Kidney glomerular epithelial cell (primary cell): ENCODE results near the gene SLC25A13.

Source experiments
- DNase-seq: peaks from one replicate; lab custom pipeline; 2025; lab: John Stamatoyannopoulos, UW

SLC25A13 gene

DNA sequence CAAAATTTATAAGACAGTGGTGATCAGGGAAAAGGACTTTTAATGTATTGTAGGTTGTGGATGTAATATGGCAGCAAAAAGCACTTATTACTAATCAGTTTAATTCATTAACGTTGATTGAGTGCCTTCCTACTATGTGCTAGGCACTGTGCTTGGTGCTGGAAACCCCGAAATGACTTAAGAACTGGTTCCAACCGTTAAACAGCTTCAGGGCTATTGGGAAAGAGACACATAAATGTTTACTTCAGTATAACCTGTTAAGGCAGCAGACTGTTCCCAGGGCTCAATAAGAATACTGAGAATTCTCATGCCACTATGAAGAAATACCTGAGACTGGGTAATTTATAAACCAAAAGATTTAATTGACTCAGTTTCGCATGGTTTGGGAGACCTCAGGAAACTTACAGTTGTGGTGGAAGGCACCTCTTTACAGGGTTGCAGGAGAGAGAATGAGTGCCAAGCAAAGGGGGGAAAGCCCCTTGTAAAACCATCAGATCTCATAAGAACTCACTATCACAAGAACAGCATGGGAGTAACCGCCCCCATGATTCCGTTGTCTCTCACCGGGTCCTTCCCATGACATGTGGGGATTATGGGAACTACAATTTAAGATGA, 1.1 kb upstream of the SLC25A13 start:
- no peak for DNase-seq

DNA sequence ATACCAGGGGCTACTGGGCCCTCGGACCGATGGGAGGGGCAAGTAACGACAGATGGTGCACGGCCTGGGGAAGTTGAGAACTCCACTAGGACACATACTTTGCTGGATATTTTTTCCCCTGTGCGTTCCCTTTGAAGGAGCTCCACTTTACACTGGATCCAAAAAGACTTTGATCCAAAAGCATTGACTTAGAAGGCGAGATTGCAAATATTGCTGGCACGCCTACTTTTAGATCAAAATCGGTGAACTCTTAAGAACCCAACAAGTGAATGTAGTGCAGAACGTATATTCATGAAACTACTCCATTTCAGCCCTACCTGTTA, 436 bp upstream of the SLC25A13 start:
- no peak for DNase-seq

DNA sequence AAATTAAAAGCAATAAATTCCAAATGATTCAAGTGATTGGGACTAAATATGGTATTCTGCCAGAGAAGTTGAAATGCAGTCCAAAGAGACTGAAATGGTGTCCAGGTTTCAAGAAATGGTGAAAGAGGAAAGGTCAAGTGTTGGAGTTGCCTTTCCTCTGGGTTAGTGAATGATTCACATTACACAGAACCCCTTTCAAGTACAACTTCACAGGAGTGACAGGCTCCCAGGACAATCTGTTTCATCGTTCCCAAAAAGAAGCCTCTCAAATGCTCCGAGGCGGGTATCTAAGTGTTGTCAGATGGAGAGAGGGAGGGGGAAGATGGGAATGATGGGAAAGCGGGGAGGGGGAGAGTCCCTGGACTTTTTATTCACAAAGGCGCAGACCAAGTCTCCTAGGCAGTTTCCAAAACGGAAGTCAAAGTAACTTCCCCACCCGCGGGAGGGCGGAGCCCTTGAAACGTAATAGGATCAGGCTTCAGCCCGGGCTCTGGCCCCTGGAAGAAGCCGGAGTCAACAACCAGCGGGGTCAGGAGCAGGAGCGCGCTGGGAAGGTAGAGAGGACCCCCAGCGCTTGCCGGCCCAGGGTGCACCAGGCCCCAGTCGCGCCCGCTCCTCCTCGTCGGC, 754 bp downstream of the SLC25A13 start:
- peak; percentile 84 for DNase-seq

DNA sequence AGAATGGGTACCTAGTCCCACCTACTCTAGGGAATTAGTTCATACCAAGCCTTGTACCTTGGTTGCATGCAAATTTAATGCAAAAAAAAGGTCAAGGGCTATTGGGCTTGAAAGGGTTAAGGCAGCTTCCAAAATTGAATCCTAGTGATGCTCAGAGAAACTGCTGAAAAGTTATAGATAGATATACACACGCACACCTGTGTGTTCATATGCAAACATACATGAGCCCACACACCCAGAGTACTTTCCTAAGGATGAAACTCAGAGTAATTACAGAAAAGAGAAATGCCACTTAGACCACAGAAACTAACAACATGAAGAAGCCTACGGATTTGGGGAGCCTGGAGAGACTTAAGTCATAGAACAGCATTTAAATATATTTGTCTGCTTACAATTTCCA, 1.5 kb downstream of the SLC25A13 start:
- no peak for DNase-seq

DNA sequence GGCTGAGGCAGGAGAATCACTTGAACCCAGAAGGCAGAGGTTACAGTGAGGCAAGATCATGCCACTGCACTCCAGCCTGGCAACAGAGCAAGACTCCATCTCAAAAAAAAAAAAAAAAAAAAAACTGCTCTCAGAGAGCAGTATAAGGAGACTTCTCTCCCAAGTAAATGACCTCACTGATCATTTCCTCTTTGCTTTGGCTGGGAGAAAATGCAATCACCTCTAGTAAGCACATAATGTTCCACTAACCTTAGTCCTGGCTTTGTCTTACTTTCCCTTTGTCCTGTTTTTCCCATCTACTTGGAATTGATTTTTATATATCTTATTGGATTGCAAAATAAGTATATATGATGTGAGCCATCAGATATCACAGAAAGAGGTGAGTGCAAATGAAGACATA, 2.5 kb downstream of the SLC25A13 start:
- no peak for DNase-seq

DNA sequence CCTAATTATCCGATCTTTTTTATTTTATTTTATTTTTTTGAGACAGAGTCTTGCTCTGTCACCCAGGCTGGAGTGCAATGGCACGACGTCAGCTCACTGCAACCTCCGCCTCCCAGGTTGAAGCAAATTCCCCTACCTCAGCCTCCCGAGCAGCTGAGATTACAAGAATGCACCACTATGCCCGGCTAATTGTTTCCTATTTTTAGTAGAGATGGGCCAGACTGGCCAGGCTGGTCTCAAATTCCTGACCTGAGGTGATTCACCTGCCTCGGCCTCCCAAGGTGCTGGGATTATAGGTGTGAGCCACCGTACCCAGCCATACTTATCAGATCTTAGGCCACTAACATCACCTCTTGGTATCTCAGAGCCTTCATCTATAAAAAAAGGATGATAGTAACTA, 4.9 kb downstream of the SLC25A13 start:
- no peak for DNase-seq

DNA sequence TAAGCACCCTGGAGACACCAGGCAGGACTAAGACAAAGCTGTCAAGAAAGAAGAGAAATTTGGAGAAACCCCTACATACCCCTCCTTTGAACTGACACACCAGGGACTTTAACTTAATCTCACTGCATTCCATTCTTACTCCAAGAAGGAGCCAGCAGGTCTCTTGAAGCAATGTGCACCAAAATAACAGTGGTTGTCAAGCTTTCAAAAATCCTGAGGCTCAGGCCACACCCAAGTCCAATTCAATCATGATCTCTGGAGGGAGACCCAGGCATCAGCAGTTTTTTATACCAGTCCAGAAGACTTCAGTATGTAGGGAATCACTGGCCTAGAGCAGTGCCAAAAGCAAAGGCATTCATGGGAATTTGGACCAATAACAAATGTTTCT, 6.8 kb downstream of the SLC25A13 start:
- DNase-seq = no peak

DNA sequence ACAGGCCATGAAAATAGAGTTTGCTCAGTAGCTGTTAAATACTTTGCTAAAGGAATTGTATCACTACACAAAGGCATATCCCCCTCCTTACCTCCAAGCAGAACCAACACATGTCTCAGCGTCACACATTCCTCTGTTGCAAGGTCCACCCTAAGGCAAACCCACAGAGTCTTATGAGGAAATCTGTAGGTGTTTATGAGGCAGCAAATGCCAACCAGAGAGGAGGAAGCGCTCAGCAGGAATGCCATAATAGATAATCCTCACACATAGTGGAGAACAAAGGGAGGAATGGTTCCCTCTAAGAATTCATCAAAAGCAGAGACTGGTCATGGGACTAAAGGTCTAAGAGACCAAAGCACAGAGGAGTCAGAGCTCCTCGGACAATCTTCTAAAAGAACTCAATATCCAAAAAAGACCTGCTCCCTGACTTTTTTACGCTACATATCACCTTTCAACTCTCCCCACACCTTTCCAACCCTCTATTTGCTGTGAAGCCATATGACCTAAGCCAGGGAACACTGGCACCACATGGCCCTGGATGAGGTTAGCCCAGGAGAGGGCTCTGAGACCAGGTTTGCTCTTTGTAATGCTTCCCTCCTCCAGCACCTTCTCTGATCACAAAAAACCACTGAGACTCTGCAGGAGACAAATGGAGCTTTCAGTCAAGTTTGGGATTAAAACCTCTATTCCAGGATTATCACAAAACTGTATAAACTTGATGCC, 7.3 kb downstream of the SLC25A13 start:
- DNase-seq = peak; percentile 14

DNA sequence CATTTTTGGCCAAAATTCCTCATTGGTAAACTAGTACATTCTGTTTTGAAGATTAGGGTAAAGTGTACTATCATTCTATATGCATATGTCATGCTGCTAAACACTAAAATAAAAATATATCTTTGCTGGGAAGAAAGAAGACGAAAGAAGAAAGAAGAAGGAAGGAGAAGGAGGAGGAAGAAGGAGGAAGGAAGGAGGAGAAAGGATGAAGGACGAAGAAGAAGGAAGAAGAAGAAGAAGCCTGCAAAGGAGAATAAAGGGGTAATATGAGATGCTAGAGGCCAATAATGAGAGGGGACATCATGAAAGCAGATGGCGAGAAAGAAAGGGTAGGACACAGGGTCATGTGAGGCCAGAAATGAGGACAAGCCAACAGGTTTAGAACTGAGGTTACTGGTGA, 8.0 kb downstream of the SLC25A13 start:
- DNase-seq = no peak

DNA sequence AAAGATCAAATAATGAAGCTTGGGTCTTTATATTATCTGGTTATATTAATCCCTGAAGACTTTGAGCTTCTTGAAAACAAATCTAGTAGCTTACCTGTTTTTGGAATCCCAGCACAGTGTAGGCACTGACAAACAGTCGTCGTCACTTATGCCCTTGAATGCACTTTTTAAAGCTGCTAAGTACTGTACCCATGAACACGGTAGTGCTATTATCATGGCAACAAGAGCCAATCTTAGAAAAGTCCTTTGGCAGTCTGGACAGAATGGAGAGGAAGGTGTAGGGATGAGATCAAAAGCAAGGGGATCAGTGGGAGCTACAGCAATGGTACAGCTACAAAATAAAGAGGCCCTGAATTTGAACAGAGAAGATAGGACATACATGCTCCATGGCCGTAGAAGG, 9.4 kb downstream of the SLC25A13 start:
- DNase-seq = no peak

DNA sequence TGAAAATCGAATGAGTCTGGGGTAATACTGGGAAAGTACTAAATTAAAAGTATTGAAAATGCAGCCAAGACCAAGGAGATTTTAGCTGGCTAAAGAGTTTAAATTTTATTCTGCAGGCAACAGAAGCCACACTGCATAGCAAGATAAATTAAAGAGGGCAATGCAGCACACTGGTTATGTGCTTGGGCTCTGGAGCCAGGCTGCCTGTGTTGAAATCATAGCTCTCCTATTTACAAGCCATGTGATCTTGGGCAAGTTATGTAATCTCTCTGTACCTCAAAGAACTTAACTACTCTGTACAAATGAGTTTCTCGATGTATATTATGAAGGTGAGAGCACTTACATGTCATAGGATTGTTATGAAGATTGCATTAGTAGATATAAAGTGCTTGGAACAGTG, 9.9 kb downstream of the SLC25A13 start:
- DNase-seq = no peak

DNA sequence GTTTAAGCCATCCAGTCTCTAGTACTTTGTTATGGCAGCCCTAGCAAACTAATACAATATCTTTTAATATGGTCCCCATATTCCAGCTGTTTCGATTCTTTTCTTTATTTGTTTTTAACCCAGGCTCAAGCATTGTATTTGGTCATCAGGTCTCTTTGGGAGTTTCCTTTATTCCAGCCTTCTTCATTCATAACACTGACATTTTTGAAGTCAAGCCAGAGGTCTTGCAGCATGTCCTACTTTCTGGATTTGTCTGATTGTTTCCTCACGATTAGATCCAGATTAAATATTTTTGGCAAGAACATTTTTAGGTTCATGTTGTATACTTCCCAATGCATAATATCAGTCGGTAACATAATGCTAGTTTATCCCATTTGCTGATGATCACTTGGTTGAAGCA, 11.8 kb downstream of the SLC25A13 start:
- no peak for DNase-seq

DNA sequence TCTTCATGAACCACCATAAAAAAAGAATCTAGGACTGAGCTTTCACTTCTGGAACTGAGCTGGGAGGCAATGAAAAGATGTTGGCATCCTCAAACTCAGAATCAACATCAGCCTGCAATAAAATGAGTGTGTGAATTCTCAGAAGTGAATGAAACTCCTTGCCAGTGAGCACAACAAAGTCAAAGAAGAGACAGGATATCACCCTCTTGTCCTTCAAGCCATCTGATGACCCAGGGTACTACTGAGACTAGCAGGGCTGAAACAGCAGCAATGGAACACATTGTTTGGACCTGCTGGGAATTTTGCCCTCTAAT, 13.0 kb downstream of the SLC25A13 start:
- DNase-seq = no peak

DNA sequence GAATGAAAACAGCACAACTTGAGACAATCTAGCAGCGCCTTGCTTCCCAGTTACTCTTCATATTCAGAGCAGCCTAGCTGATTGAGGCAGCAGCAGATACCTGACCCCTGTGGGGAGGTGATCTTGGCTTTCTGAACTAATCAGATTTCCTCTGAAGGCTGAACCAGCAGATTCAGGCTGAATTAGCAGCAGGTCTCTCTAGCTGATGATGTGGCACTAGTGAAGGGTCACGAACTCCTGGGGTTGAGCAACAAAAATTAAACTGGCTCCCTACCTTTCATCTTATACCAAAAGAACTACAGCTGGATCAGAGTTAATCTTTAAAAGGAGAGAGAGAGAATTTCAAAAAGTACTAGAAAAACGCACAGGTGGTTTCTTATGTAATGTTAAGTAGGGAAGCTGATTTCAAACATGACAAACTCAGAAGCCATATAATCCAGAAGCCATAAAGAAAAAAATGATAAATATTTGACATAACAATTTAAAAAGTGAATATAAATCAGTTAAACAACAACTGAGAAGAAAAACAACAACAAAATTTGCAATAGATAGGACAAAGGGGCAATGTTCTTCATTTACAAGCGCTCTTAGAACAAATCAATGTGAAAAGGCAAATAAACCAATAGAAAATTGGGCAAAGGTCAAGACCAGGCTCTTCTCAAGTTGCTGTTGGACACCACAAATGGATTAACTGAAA, 13.5 kb downstream of the SLC25A13 start:
- DNase-seq = no peak

DNA sequence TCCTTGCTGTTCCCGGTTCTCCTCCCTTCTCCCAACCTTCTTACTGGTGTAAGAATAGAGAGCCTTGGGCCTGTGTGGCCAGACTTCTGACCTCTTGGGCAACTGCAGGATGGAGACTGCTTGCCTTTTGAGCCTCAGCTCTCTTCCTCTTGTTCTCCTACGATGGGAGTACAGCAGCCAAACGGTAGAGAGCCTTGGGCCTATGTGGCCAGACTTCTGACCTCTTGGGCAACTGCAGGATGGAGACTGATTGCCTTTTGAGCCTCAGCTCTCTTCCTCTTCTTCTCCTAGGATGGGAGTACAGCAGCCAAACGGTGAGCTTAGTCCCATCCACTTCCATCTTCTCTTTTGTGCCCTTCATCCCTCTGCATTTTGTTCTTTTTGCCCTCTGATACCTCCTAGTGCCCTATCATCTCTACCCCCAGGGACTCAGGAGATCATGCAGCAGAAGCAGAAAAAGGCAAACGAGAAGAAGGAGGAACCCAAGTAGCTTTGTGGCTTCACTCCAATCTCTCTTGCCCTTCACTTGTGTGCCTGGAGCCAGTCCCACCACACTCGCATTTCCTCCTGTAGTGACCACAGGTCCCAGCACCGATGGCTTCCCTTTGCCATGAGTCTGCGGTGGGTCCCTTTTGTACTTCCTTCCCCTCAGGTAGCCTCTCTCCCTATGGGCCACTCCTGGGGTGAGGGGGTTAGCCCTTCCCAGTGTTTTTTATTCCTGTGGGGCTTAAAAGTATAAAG, 15.3 kb downstream of the SLC25A13 start:
- DNase-seq = no peak

DNA sequence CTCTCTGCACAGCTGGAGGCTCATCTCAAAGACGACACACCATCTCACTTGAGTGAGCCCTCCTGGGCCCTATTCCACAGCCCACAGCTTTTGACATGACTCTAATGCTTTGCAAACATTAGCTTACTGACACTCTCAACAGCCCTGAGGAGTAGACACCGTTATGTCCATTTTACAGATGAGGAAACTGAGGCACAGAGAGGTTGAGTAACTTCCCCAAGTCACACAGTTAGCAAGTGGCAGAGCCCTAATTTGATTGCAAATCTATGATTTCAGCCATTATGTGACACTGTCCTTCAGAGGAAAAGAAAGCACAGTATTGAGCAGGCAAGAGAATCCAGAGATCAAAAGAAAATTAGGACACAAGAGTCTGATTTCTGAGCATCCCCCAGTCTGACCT, 16.0 kb downstream of the SLC25A13 start:
- no peak for DNase-seq

DNA sequence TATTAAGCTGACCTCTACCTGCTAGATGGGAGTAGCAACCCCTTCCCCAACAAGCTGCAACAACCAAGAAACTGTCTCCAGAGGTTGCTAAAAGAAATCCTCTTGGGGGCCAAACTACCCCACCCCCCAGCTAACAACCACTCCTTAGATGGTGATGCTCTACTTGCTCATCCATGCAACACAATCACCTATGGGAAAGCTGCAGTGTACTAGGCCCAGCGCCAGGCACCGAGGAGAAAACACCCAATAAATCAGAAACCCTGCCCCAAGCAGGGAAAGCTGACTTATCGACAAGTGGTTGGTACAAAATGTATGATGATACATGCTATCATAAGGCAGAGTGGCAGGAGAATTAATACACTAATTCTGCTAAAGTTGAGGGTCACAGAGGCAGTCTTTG, 17.3 kb downstream of the SLC25A13 start:
- peak; percentile 65 for DNase-seq

DNA sequence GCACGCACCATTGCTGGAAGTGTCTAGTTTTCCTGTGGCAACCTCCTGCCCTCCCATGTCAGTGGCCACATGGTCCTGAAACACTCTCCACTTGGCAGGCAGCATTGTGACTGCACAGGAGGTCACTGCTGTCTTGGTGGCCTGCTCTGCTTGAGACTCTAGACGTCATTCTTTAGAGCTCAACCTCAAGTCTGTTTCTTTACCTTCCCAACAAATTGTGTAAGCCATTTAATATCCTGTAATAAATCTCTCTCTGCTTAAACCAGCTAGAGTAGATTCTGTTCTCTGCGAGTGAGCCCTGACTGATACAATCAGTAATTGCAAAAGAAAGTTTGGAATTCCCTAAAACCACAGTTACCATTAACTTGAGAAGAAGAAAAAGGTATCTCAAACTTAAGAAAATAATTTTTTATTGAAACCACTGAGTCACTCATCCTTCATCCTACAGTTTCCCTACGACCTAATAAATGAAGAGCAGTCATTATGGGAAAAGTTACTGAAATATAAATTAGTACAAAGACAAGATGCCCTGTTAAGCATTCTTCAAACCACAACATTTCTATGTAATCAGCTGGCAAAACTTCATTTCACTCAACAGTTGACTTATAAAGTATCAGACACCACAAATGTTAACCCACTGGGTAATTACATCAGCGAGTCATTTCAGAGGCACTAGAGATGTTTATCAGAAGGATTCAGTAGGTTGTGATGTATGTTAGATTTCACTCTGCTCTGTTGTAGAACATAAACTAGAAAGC, 18.0 kb downstream of the SLC25A13 start:
- peak; percentile 99 for DNase-seq

DNA sequence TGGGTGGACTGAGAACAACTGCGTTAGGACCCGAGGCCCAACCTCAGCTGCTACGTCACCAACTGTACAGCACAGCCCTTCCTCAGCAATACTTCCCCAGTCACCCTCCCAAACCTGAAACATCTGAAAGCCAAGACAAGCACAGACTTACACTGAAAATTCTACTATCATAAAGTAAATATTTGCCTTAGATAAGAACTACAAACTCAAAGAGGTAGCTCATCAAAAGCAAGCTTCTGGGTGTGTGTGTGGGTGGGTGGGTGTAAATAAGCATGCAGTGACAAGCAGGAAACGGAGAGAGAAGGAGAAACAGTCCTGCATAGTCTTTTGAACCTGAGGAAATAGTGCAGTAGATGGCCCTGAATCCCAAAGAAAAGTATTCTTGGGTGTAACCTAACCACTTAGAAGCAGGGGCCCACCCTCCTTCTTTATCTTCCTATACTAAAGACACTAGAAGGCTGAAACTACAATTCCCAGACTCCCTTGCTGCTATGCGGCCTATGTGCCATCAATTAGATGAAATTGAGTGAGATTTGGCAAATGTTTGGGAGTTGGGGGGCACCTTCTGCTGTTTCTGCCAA, 18.7 kb downstream of the SLC25A13 start:
- peak; percentile 87 for DNase-seq

DNA sequence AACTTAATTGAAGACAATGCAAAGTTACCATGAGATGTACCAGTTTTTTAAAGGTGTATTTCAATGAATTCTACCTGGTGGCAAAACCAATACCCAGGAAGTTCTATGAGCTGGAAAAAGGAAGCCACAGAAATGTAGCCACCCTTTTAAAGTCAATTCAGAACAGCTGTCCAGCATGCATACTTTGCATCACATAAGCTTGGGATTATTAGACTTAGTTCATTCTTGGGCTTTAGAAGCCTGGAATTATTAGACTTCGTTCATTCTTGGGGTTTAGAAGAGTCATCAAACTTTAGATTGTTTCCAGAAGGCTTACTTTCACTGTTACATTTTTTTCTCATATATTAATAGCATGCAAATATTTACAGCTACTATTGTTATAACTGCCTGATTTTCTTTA, 20.9 kb downstream of the SLC25A13 start:
- DNase-seq = no peak

DNA sequence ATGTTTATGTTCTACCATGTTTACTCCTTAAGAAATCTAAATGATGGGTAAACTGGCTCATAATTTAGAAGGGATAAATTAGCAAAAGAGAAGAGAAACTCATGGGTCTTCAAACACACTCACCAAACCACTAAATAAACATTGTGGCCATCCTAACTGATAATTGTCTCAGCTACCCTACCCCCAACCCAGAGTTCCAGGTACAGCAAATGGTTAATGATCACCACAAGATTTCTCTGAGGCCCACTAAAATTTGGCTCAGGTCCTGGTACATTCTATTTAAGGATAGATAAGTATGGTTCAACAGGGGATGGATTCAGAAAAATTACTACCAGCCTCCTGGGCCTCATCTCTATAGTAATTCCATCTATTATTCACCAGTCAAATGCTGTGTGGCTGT, 21.4 kb downstream of the SLC25A13 start:
- DNase-seq = peak; percentile 18

DNA sequence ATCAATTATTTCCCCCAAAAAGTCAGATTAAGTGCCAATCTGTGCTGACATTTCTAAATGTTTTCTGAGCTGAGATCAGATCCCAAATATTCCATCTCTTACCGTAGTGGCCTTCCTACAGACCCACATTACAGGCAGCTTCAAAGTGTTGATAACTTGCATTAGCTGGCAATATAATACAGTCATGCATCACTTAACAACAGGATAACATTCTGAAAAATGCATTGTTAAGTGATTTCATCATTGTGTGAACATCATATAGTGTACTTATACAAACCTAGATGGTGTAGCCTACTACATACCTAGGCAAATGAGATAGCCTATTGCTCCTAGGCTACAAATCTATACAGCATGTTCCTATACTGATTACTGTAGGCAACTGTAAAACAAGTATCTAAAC, 22.4 kb downstream of the SLC25A13 start:
- no peak for DNase-seq
